Stimulated activated CD8-positive, alpha-beta memory T cell treated with anti-CD3 and anti-CD28 coated beads, Interleukin-7, amount 100 ng/mL, for 48 hours (primary cell): ENCODE measurements around the gene CCDC106.

ENCODE experiments used
- DNase-seq, 2 donors: peaks; one replicate each; pipeline ENCODE4 v3.0.0-alpha.2; 2020; ENCODE audit warnings: low read depth in 1 of 2; ENCODE audit errors: extremely low read depth in 1 of 2

CCDC106 gene

DNA sequence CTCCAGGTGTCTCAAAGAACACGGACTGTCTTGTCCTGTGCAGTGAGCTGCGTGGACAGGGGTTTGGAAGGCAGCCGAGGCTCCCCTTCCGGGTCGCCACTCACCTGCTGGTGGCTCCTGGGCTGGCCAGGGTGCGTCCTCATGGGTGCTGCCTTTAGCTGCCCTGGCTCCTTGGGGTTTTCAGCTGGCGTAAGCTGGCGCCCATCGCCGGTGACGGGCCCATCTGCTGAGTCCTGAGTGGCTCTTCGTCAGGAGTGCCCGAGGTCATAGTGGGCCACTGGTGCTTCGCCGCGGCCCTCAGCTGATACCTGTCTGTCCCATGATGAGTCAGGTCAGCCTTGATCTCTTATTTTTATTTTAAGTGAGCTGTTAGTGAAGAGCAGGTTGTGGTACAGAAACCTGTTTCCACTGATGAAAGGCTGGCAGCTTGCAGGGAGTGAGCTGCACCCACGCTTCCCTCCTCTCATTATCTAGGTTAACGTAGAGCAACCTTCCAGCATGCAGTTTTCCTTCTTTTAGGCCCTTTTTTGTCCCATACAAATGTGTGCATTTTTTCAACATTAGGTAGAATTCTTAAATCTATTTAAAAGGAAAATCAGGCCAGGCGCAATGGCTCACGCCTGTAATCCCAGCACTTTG lies 45.4 kb downstream of the CCDC106 start:
- DNase-seq = no peak

DNA sequence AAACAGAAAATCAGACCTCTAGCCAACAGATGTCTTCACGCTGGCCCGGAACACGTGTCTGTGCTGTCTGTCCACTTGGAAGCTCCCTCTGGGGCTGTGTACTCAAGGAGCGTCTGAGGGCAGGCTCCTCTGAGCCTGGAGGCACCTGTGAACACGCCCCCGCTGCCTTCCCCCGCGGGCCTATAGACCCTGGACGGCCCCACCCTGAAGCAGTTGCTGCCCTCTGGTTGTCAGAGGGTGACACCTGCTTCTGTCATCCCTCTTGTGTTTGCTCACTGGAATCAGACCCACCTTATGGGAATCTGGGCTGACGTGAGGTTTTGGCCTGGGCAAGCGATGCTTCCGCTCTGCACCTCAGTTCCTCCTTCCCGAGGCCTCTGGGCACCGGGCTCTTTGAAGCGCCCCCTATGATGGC lies 46.2 kb downstream of the CCDC106 start:
- DNase-seq = no peak

DNA sequence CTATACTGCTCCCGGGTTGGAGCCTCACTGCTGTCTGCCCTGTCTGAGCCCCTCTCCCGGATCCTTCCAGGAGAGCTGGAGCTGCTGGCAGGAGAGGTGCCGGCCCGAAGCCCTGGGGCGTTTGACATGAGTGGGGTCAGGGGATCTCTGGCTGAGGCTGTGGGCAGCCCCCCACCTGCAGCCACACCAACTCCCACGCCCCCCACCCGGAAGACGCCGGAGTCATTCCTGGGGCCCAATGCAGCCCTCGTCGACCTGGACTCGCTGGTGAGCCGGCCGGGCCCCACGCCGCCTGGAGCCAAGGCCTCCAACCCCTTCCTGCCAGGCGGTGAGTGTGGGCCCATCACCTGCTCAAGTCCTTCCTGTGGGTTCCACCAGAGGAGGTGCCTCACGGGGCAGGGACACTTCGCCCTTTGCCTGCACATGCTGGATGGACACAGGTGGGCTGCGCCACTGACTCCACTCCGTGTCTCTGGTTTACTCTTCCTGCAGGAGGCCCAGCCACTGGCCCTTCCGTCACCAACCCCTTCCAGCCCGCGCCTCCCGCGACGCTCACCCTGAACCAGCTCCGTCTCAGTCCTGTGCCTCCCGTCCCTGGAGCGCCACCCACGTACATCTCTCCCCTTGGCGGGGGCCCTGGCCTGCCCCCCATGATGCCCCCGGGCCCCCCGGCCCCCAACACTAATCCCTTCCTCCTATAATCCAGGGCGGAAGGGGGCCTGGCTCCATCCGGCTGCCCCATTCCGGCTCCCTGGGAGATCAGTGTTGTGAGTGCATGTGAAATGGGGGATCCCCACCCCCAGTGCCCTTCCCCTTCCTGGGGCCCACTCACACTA lies 46.9 kb downstream of the CCDC106 start:
- no peak for DNase-seq

DNA sequence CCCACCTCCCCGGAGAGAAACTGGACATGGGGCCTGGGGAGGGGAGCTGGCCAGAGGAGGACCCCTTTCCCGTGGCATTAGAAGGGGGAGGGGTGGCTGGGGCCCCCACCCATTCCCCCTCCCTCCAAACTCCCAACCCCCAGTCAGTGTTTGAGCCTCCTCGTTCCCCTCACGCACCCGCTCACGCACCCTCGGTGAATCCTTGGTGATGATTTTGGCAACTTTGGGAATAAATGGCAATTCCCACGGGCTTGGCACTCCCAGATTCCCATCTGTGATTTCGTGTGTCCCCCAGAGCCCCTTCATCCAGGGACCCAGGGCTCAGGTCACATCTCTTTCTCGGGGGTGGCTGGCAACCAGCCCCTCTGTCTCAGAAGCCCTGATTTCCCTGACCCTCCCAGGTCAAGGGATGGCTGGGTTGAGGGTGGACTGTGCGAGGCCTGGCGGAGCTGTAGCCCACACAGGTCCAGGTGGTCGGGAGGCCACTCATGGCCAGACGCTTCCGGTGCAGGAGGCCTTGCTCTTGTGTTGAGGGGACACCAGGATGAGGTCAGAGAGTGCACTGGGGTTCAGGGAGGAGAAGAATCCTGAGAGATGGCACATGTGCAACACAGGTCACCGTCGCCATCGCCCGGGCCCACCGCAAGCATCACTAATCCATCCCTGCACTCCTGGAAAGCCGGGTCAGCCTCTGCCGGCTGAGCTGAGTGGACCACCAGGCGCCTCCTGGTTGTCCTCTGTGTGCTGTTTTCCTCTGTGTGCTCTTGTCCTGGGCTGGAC lies 47.7 kb downstream of the CCDC106 start:
- no peak for DNase-seq

DNA sequence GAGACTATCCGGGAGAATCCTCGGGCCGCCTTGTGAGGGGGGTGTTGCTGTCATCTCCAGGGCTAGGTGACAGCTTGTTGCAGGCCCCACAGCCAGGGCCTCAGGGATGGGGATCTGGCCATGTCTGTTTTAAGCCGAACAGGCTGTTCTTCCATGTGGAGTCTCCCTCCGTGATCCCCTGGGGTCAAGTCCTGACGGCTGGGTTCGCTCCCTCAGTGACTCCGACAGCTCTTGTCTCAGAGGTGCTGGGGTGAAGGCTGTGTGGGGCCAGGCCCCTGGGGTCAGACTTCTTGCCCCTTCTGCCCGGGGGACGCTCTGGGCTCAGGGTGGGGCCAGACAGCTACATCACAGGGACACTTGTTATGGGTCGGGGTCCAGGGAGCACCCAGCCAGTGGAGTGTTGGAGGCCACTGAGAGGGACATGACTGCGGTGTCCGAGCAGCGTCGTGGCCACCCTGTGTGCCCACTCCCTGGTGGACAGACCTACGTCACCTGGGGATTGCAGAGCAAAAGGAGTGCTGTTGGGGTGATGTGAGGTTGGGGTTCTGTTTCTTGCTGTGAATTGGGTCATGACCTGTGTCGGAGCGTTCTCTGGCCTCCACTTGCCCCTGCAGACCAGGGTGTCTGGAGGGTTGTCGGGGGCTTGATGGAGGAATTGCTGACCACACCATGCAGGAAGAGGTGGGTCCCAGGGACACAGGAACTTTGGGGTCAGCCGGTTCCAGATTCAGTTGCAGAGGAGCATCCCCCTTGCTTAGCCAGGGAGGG lies 48.5 kb downstream of the CCDC106 start:
- DNase-seq = no peak

DNA sequence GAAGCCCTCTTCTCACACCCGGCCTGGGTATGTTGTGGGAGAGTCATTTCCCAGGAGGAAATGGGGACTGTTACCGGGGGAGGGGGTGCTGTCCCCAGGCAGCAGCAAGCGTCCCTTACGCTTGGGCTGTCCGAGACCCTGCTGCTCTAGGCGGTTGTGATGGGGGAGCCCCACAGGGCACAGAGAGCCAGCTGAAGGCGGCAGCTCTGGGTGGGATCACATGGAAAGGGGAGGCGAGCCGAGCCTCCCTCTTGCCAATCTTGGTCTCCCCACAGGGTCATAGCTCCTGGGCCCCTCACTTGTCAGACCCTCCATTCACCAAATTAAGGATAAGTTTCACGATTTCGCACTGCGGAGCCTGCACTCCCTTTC lies 49.0 kb downstream of the CCDC106 start:
- no peak for DNase-seq

DNA sequence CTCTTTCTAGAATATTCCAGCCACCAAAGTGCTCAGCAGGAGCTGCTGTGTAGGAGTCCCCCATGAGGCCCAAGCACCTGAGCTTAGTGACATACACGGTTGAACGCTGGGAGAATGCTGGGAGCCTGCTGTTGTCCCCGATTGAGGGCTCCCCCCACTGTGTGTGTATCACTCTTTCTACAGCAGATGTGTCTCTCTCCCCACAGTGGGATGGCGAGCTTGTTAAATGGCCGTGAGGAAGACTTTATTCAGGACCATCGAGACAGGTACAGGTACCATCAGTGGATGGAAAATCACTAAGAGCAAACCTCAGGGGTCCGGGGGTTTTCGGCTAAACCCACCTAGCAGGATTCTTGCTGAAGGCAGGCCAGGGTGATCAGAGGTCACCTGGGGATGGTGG lies 49.7 kb downstream of the CCDC106 start:
- no peak for DNase-seq

DNA sequence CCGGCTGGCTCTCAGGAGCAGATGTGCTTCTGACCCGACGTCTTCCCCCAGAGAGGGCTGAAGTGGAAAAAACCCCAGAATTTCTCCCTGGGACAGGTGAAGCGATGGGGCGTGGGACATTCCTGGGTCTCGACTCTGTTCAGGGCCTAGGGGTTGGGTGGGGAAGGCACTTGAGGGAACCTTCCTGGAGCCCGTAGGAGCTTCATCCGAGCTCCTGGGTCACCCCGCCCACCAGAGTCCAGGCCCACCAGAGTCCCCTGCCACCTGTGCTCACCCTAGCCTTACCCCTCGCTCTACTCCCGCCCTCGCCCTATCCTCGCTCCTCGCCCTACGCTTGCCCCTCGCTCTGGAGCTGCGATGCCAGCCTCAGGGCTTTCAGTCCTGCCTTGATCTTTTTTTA lies 50.2 kb downstream of the CCDC106 start:
- no peak for DNase-seq

DNA sequence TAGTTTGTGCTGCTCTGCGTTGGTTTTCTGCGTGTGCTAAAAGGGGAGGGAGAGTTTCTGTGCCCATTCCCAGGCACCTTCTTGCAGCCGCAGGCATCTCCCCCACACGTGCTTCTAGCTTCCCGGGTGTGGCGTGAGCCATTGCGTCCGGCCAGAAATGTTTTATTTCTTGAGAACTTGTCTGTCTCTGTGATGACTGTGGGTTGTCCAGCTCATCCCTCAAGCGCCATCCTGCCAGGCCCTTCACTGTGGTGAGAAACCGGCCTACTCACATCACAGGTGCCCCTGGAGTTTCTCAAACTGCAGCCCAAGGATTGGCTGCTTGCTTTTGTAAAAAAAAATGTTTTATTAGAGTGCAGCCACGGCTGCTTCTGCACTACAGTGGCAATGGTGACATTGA lies 51.2 kb downstream of the CCDC106 start:
- no peak for DNase-seq

DNA sequence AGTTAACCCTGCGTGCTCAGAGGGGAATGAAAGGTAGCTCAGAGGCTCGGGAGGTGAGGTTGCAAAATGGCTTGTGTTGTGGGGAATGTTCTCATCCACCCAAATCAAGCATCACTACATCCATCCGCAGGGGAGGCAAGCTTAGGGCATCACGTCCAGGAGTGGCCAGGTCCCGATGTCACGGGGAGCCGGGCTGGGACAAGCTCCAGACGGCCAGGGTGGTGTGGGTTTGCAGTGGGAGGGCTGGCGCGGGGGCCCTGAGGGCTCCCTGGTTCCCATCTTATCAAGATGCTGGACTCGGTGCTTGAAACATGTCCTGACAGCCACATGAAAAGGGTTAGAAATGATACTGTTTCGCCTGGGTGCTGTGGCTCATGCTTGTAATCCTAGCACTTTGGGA lies 52.8 kb downstream of the CCDC106 start:
- no peak for DNase-seq

DNA sequence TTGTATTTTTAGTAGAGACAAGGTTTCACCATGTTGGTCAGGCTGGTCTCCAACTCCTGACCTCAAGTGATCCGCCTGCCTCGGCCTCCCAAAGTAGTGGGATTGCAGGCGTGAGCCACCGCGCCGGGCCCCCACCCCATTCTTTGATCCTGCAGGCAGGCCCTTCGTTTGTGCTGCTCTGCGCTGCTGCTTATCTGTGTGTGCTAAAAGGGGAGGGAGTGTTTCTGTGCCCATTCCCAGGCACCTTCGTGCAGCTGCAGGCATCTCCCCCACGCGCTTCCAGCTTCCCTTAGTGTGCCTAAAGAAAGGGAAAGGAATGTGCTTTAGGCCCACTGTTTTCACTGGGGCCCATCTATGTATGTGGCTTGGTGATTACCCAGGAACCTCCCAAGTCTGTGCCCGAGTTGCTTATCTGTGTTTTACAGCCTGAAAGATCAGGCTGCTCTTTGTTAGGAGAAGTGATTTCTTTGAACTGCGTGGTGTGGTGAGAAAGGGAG lies 54.2 kb downstream of the CCDC106 start:
- DNase-seq = no peak
